H1 (cell line): ENCODE data around the gene FLRT2. TPM values are rescaled to one million over a fixed set of nuclear protein-coding genes. Genes with fewer than 3 reads are reported as not detected.

Experiments used
- CTCF ChIA-PET: fragments of 300-600 bp; sonication (Branson Sonifier 250); formaldehyde crosslinking; loops from one replicate; lab custom pipeline; 2021; ENCODE audit not compliant: partially characterized antibody; lab: Charles Lee
- POLR2A ChIA-PET: fragments of 300-600 bp; sonication (Branson Sonifier 250); formaldehyde crosslinking; loops from one replicate; lab custom pipeline; 2021; ENCODE audit warnings: inconsistent platforms; ENCODE audit not compliant: partially characterized antibody; lab: Charles Lee
- DNase-seq, 2 experiments: peaks; one replicate each; pipeline versions ENCODE4 v3.0.0 to v3.0.0-alpha.2; 2010 to 2022; ENCODE audit warnings: low spot score in 2 of 2, low read depth in 1 of 2, mixed read lengths in 1 of 2
- FAIRE-seq: peaks from 2 replicates; lab custom pipeline; 2011; peaks lifted over from hg19 to GRCh38; lab: Jason Lieb, UNC
- H2AFZ ChIP-seq: 2 replicates; pipeline ENCODE4 v1.8.1; 2012; ENCODE audit warnings: low read length, inconsistent platforms
- H2AK5ac ChIP-seq: 2 replicates; pipeline ENCODE4 v1.6.1; 2013; ENCODE audit warnings: low read depth, low read length
- H2BK120ac ChIP-seq: replicated peaks from 2 replicates; pipeline ENCODE3; 2013; ENCODE audit warnings: low read depth, low read length, inconsistent platforms
- H2BK12ac ChIP-seq: 2 replicates; pipeline ENCODE4 v1.6.1; 2013; ENCODE audit warnings: low read depth, low read length
- H2BK15ac ChIP-seq: 2 replicates; pipeline ENCODE4 v1.6.1; 2013; ENCODE audit warnings: low read length
- H2BK20ac ChIP-seq: 2 replicates; pipeline ENCODE4 v1.6.1; 2013; ENCODE audit warnings: low read length
- H2BK5ac ChIP-seq: 2 replicates; pipeline ENCODE4 v1.6.1; 2013; ENCODE audit warnings: low read depth, low read length
- H3K14ac ChIP-seq: 2 replicates; pipeline ENCODE4 v1.6.1; 2013; ENCODE audit warnings: inconsistent platforms; ENCODE audit not compliant: insufficient read length
- H3K18ac ChIP-seq: 2 replicates; pipeline ENCODE4 v1.6.1; 2013; ENCODE audit warnings: low read length; ENCODE audit errors: extremely low read depth
- H3K23ac ChIP-seq: 2 replicates; pipeline ENCODE4 v1.6.1; 2013; ENCODE audit warnings: inconsistent platforms; ENCODE audit not compliant: insufficient read length
- H3K23me2 ChIP-seq: 2 replicates; pipeline ENCODE4 v1.6.1; 2013; ENCODE audit warnings: low read depth, low read length
- H3K27ac ChIP-seq: 2 replicates; pipeline ENCODE4 v1.6.1; 2011; ENCODE audit warnings: low read depth, low read length, inconsistent platforms
- H3K27me3 ChIP-seq, 4 experiments: replicated peaks in 1 of 4; 1 replicate in 1 of 4; 2 replicates in 3 of 4; pipeline versions ENCODE4 v1.6.1 to v1.8.1; 2011 to 2013; ENCODE audit warnings: low read length in 3 of 4, mild to moderate bottlenecking in 3 of 4, inconsistent platforms in 2 of 4, mixed read lengths in 2 of 4, moderate library complexity in 1 of 4; ENCODE audit not compliant: control insufficient read depth in 3 of 4, insufficient read depth in 3 of 4; ENCODE audit errors: extremely low read depth in 1 of 4
- H3K36me3 ChIP-seq, 4 experiments: 2 replicates each; pipeline versions ENCODE4 v1.6.1 to v1.8.1; 2011 to 2013; ENCODE audit warnings: mild to moderate bottlenecking in 4 of 4, low read length in 3 of 4, moderate library complexity in 2 of 4, control low read depth in 1 of 4, inconsistent platforms in 1 of 4; ENCODE audit not compliant: insufficient read depth in 4 of 4, control insufficient read depth in 2 of 4
- H3K4ac ChIP-seq: replicated peaks from 2 replicates; pipeline ENCODE3; 2013; ENCODE audit warnings: low read length, low read depth, mixed read lengths, inconsistent platforms; ENCODE audit not compliant: insufficient read length
- H3K4me1 ChIP-seq, 4 experiments: replicated peaks in 1 of 4; 1 replicate in 1 of 4; 2 replicates in 3 of 4; pipeline versions ENCODE4 v1.6.1 to v1.8.1; 2011 to 2013; ENCODE audit warnings: low read length in 3 of 4, inconsistent platforms in 2 of 4, mixed read lengths in 1 of 4; ENCODE audit not compliant: insufficient read depth in 4 of 4, control insufficient read depth in 3 of 4
- H3K4me2 ChIP-seq, 2 experiments: 2 replicates each; pipeline versions ENCODE4 v1.6.1 to v1.8.1; 2011 to 2013; ENCODE audit warnings: low read depth in 2 of 2, low read length in 2 of 2, control low read depth in 1 of 2, inconsistent platforms in 1 of 2, mild to moderate bottlenecking in 1 of 2; ENCODE audit not compliant: insufficient read depth in 1 of 2
- H3K4me3 ChIP-seq, 4 experiments: fragments of 200-600, 300-600 bp in 1 of 4; sonication (generic), shearing (Covaris generic), sonication (Bioruptor Twin) in 1 of 4; 2 replicates each; pipeline versions ENCODE4 v1.5.1 to v1.8.1; 2011 to 2016; ENCODE audit warnings: low read length in 4 of 4, low read depth in 3 of 4, control low read depth in 2 of 4, inconsistent platforms in 2 of 4, mild to moderate bottlenecking in 2 of 4, mixed read lengths in 1 of 4, moderate library complexity in 1 of 4; ENCODE audit not compliant: insufficient read depth in 2 of 4; ENCODE audit errors: extremely low read depth in 1 of 4
- H3K56ac ChIP-seq: replicated peaks from 2 replicates; pipeline ENCODE3; 2013; ENCODE audit warnings: low read depth, mild to moderate bottlenecking, mixed read lengths, low read length, inconsistent platforms; ENCODE audit not compliant: insufficient read length
- H3K79me1 ChIP-seq: 2 replicates; pipeline ENCODE4 v1.6.1; 2013; ENCODE audit warnings: low read depth, low read length, control low read depth
- H3K79me2 ChIP-seq, 2 experiments: 2 replicates each; pipeline versions ENCODE4 v1.6.1 to v1.8.1; 2012 to 2013; ENCODE audit warnings: low read length in 2 of 2, mild to moderate bottlenecking in 2 of 2, inconsistent platforms in 1 of 2; ENCODE audit not compliant: insufficient read depth in 2 of 2, control insufficient read depth in 1 of 2
- H3K9ac ChIP-seq, 4 experiments: replicated peaks in 1 of 4; 1 replicate in 1 of 4; 2 replicates in 3 of 4; pipeline versions ENCODE4 v1.6.1 to v1.8.1; 2011 to 2013; ENCODE audit warnings: low read depth in 3 of 4, low read length in 3 of 4, control low read depth in 2 of 4, mild to moderate bottlenecking in 2 of 4, moderate library complexity in 2 of 4, inconsistent platforms in 1 of 4; ENCODE audit errors: extremely low read depth in 1 of 4
- H3K9me3 ChIP-seq, 2 experiments: 2 replicates each; pipeline versions ENCODE4 v1.6.1 to v1.8.1; 2012 to 2013; ENCODE audit warnings: mild to moderate bottlenecking in 2 of 2, moderate library complexity in 2 of 2, control low read depth in 1 of 2, inconsistent platforms in 1 of 2, low read depth in 1 of 2, low read length in 1 of 2, mixed read lengths in 1 of 2; ENCODE audit not compliant: insufficient read depth in 2 of 2
- H4K20me1 ChIP-seq, 2 experiments: replicated peaks in 1 of 2; 2 replicates each; pipeline versions ENCODE3 to v1.8.1; 2011 to 2013; ENCODE audit warnings: inconsistent platforms in 2 of 2, low read length in 2 of 2, mild to moderate bottlenecking in 1 of 2; ENCODE audit not compliant: insufficient read depth in 2 of 2, control insufficient read depth in 1 of 2
- H4K5ac ChIP-seq: 2 replicates; pipeline ENCODE4 v1.6.1; 2013; ENCODE audit warnings: low read length, low read depth, mixed read lengths, inconsistent platforms; ENCODE audit not compliant: insufficient read length
- H4K8ac ChIP-seq: 2 replicates; pipeline ENCODE4 v1.8.0; 2013; ENCODE audit warnings: mild to moderate bottlenecking, moderate library complexity, low read length, inconsistent platforms; ENCODE audit not compliant: insufficient read depth; ENCODE audit errors: extremely low read depth
- H4K91ac ChIP-seq: replicated peaks from 2 replicates; pipeline ENCODE3; 2013; ENCODE audit warnings: low read length, mixed read lengths, inconsistent platforms; ENCODE audit not compliant: insufficient read length
- BRCA1 ChIP-seq: IDR thresholded peaks from 2 replicates; pipeline ENCODE4 v1.6.1; 2012; ENCODE audit warnings: low read depth, low read length, improper control_type of control experiment
- CHD1 ChIP-seq: IDR thresholded peaks from 2 replicates; pipeline ENCODE4 v1.6.1; 2012; ENCODE audit warnings: low read depth, low read length, improper control_type of control experiment
- CREB1 ChIP-seq: IDR thresholded peaks from 2 replicates; pipeline ENCODE4 v1.6.1; 2012; ENCODE audit warnings: inconsistent platforms
- CTBP2 ChIP-seq: IDR thresholded peaks from 2 replicates; pipeline ENCODE4 v1.7.0; 2011; ENCODE audit warnings: borderline replicate concordance, mild to moderate bottlenecking, moderate library complexity, mixed read lengths, low read length; ENCODE audit not compliant: insufficient read depth, insufficient read length
- FOSL1 ChIP-seq: IDR thresholded peaks from 2 replicates; pipeline ENCODE4 v1.6.1; 2011; ENCODE audit warnings: mild to moderate bottlenecking, low read depth, low read length, moderate library complexity; ENCODE audit not compliant: insufficient read depth
- GTF2F1 ChIP-seq: IDR thresholded peaks from 2 replicates; pipeline ENCODE4 v1.6.1; 2012; ENCODE audit warnings: low read depth, low read length, improper control_type of control experiment, borderline replicate concordance
- KDM4A ChIP-seq: IDR thresholded peaks from one replicate; pipeline ENCODE4 v1.7.1; 2012; ENCODE audit warnings: low read depth, mild to moderate bottlenecking, moderate library complexity, low read length, inconsistent platforms; ENCODE audit not compliant: severe bottlenecking
- MAFK ChIP-seq: IDR thresholded peaks from 2 replicates; pipeline ENCODE4 v1.6.1; 2012; ENCODE audit warnings: low read depth, mild to moderate bottlenecking, improper control_type of control experiment, low read length
- NRF1 ChIP-seq: IDR thresholded peaks from 2 replicates; pipeline ENCODE4 v1.6.1; 2011; ENCODE audit warnings: mild to moderate bottlenecking, low read depth, low read length, improper control_type of control experiment
- PHF8 ChIP-seq: fragments of 200-600 bp; sonication (generic); conservative IDR thresholded peaks from 2 replicates; pipeline ENCODE4 v1.7.1; 2012; ENCODE audit warnings: low read depth, mild to moderate bottlenecking, inconsistent platforms, low read length, moderate library complexity
- RAD21 ChIP-seq, 2 experiments: IDR thresholded peaks in 1 of 2; conservative IDR thresholded peaks in 1 of 2; 2 replicates each; pipeline ENCODE4 v1.6.1; 2011; ENCODE audit warnings: low read depth in 2 of 2, low read length in 2 of 2, improper control_type of control experiment in 1 of 2, inconsistent platforms in 1 of 2, mild to moderate bottlenecking in 1 of 2, moderate library complexity in 1 of 2
- RNF2 ChIP-seq: fragments of 200-900, 300-1000 bp; sonication (generic); IDR thresholded peaks from 2 replicates; pipeline ENCODE4 v1.7.1; 2016; ENCODE audit warnings: borderline replicate concordance, low read depth, mild to moderate bottlenecking, antibody characterized with exemption, low read length; ENCODE audit not compliant: poor library complexity, severe bottlenecking; ENCODE audit errors: missing control alignments
- TAF7 ChIP-seq: optimal IDR thresholded peaks from 2 replicates; pipeline ENCODE3; 2011; ENCODE audit warnings: low read depth, mild to moderate bottlenecking, inconsistent platforms, low read length, moderate library complexity, borderline replicate concordance
- WGBS, 2 experiments: shearing (Covaris generic) in 1 of 2; methylation state at CpG; one replicate each; pipeline versions ENCODE4 v1.1.6 to v1.1.7; 2013 to 2015; ENCODE audit warnings: low lambda C conversion rate in 2 of 2, mixed read lengths in 2 of 2, inconsistent platforms in 1 of 2, low coverage in 1 of 2, missing lambda C conversion rate in 1 of 2; ENCODE audit not compliant: insufficient replicate concordance in 2 of 2, insufficient coverage in 1 of 2, insufficient read length in 1 of 2; ENCODE audit errors: extremely low coverage in 1 of 2, missing lambda C conversion rate in 1 of 2; 5-methylcytosine and 5-hydroxymethylcytosine counted together
- polyA plus RNA-seq, 7 experiments: library from polyadenylated mRNA; depleted of rRNA in 3 of 7; stranded (reverse) in 5 of 7; unstranded in 2 of 7; fragments of >200 nt in 5 of 7; fragments of 200-250 nt in 2 of 7; gene quantifications; 1 replicate in 5 of 7; 2 replicates in 1 of 7; 4 replicates in 1 of 7; pipeline versions ENCODE4 v1.2.1 to v1.2.3, GENCODE V29; 2011 to 2013; ENCODE audit warnings: missing spikeins in 2 of 7, mixed read lengths in 2 of 7
- total RNA-seq: library from RNA; stranded (reverse); fragmentation: NEBNext Ultra II Directional; extraction: Animal tissue kit (Norgen Biotek cat#: 25700); gene quantifications from 2 replicates; pipeline ENCODE4 v1.2.1, GENCODE V29; 2021

The FLRT2 gene
- total and polyA plus RNA-seq, 2 of the 8 experiments (the other 6 are each of a cell fraction or from before 2014, with no cell fraction given), result 2.4 to 6.9 TPM

- Histone ChIP-seq H4K91ac (no peak overlapping the region), H2AK5ac (no peak overlapping the region), H3K4me3 (no peak overlapping the region), H2BK12ac (no peak overlapping the region), H2BK120ac (no peak overlapping the region), H4K20me1 (no peaks in the 10 kb centered on the region), H4K8ac (no peak overlapping the region), H3K14ac (no peak overlapping the region), H4K5ac (no peak overlapping the region), H2BK20ac (no peak overlapping the region), H3K9me3 (no peaks in the 10 kb centered on the region), H3K18ac (no peak overlapping the region), H3K27me3 (no peaks in the 10 kb centered on the region), H3K79me1 (no peaks in the 10 kb centered on the region), H3K27ac (no peak overlapping the region), H3K4me1 (no peaks in the 10 kb centered on the region; a peak in 2 of 7 replicates), H3K79me2 (no peaks in the 10 kb centered on the region), H3K4ac (no peak overlapping the region), H3K23me2 (no peaks in the 10 kb centered on the region; the same call in 1 of the 2 replicates), H3K56ac (no peak overlapping the region), H3K23ac (no peak overlapping the region), H2BK15ac (no peak overlapping the region), H2BK5ac (no peak overlapping the region), H3K36me3 (no peaks in the 10 kb centered on the region), H2AFZ (no peak overlapping the region), H3K9ac (no peak overlapping the region), H3K4me2 (no peak overlapping the region)
- no peak for FAIRE-seq
- CTCF ChIA-PET, result interaction anchor here (0.6 to 2.5 kb wide), 11 partner anchors 8 to 532 kb away, joined by 3 to 6 read pairs (median 4); no protein-coding TSS in a partner anchor
- 77% methylated on average over 5 of the region's 5 CpGs; no CpG with 5 or more reads in 1 of the 2 experiments for WGBS, 2 experiments
- DNase-seq, result no peak
- POLR2A ChIA-PET, result no interaction called here
- TF ChIP-seq NRF1 (no peak), CTBP2 (no peak), MAFK (no peak), GTF2F1 (no peak), BRCA1 (no peak), TAF7 (no peak), KDM4A (no peak), PHF8 (no peak), FOSL1 (no peak), RNF2 (no peak), RAD21 (IDR thresholded peaks at IDR 0.05 in 1 of 2, conservative IDR thresholded peaks at IDR 0.05 in 1 of 2; ENCODE audit: low read depth in 2 of 2, low read length in 2 of 2) (no peak), CREB1 (no peak), CHD1 (no peak)
Observed at GRCh38 chr14:85613496-85613895, 83.6 kb downstream of the FLRT2 start.
